ENCODE data around the gene MOB1B.

DNA sequence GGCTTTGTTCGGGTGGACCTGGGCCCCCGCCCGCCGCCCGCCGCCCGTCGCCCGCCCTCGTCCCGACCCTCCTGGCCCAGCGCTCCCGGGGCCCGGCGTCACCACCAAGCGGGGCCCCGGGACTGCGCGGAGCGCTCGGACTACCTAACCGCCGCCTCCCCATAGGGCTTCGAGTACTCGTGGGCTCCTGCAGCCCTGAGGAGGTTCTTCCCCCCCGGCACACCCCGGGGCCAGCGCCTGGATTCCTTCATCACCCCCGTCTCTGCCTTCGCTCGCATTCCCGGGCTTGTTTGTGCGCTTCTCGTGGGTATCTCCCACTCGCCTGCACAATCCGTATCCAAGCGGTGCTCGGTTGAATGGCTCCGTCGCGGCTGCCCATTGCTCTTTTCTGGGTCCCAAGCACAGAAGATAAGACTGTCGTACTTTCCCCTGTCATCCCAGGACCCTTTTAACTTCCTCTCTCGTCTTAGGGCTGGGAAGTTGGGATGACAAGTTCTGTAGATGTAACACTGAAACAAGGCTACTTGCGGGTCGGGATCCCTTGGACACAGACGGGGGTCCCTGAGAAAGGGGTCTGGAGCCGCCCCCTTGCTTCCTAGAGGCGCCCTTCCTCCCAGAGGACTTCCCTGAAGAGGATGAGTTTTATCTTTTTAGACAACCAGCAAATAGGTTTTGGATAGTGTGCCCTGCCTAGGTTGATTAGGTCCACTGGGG is 565 bp downstream of the MOB1B start:
- TF ChIP-seq EZH2 (IDR thresholded peaks at IDR 0.05; ENCODE audit: borderline replicate concordance): no peak
- TF ChIP-seq, protein P1, sequence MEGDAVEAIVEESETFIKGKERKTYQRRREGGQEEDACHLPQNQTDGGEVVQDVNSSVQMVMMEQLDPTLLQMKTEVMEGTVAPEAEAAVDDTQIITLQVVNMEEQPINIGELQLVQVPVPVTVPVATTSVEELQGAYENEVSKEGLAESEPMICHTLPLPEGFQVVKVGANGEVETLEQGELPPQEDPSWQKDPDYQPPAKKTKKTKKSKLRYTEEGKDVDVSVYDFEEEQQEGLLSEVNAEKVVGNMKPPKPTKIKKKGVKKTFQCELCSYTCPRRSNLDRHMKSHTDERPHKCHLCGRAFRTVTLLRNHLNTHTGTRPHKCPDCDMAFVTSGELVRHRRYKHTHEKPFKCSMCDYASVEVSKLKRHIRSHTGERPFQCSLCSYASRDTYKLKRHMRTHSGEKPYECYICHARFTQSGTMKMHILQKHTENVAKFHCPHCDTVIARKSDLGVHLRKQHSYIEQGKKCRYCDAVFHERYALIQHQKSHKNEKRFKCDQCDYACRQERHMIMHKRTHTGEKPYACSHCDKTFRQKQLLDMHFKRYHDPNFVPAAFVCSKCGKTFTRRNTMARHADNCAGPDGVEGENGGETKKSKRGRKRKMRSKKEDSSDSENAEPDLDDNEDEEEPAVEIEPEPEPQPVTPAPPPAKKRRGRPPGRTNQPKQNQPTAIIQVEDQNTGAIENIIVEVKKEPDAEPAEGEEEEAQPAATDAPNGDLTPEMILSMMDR (IDR thresholded peaks at IDR 0.05; ENCODE audit: poor library complexity): no peak

Data from hepatocyte (in vitro differentiated cells).